Activated CD4-positive, alpha-beta T cell treated with anti-CD3 and anti-CD28 coated beads, Interleukin-2, amount 50 U/mL, for 1 hour (primary cell): ENCODE data around the gene NOS1.
A peak's percentile ranks its signal among the peaks of the same experiment; 100 is the strongest.
"Not testable (repeated sequence)": the region's sequence is repeated elsewhere in the genome, so short reads cannot be mapped to it uniquely, and the experiment has no call there.

Source experiments
- DNase-seq: peaks from one replicate; pipeline ENCODE4 v3.0.0-alpha.2; 2020

Gene NOS1

GRCh38 chr12:117202033-117202432 lies 159.4 kb downstream of the NOS1 start:
- DNase-seq, result no peak

DNA sequence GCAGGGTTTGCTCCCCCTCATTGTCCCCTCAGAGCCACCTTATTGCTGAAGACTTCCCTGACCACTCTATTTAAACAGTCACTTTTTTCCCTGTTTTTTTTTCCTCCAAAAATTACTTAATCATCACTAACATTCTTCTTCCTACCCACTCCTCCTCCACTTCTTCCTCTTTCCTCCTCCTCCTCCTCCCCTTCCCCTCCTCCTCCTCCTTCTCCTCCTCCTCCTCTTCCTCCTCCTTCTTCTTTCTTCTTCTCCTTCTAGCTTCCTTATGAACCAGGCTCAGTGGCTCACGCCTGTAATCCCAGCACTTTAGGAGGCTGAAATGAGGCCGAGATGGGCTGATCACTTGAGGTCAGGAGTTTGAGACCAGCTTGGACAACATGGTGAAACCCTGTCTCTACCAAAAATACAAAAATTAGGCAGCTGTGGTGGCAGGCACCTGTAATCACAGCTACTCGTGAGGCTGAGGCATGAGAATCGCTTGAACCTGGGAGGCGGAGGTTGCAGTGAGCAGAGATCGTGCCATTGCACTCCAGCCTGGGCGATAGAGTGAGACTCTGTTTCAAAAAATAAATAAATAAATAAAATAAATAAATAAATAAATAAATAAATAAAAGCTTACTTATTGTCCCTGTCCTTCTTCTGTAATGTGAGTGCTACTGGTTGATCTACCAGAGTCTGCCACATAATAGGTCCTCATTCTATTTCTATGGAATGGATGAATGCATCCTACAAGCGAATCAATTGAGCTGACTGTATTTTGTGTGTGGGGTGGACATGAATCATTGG lies 161.3 kb downstream of the NOS1 start:
- not testable (repeated sequence) for DNase-seq

DNA sequence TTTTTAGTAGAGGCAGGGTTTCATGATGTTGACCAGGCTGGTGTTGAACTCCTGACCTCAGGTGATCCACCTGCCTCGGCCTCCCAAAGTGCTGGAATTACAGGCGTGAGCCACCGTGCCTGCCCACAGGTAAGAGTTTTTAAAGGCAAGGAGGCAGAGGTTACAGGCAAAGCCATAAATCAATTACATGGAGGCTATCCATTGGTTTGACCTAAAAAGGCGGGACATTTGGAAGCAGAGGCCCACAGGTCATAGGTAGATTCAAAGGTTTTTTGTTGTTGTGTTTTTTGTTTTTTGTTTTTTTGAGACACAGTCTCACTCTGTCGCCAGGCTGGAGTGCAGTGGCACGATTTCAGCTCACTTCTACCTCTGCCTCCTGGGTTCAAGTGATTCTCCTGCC lies 165.1 kb downstream of the NOS1 start:
- not testable (repeated sequence) for DNase-seq

- not testable (repeated sequence) for DNase-seq
Measured at GRCh38 chr12:117195027-117195426, 166.4 kb downstream of the NOS1 start.

DNA sequence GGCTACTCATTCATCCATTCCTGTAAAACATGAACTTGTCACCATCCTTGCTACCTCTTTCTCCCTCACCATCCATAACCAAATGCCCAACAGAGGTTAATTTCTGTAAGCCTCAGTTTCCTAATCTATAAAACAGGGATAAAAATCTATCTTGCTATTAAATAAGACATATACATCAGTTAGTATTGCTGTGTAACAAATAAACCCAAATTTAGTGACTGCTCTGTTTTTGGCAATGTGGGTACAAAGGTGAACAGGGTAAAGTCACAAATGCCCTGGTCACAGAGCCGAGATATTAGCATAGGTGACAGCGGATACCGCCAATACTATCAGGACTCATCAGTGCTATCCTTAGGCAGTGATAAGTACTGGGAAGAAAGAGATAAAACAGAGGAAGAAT lies 167.5 kb downstream of the NOS1 start:
- DNase-seq, result no peak

GRCh38 chr12:117192581-117192980 lies 168.8 kb downstream of the NOS1 start:
- DNase-seq, result not testable (repeated sequence)

DNA sequence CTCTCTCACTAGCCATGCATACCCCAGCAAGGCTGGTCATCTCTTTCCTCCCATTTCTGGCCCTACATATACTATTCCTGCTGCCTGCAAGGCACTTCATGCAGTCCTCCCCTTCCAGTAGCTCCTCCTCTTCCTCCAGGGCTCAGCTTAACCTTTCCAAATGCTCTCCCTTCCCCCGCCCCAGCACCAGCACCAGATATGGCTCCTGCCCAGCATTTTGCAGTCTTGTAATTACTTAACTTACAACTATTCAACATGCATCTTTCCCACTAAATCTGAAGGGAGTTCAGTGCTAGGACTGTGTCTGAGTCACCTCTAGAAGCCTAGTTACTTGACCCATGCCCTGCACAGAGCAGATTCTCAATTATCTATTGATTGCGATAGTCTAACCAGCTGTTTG lies 169.4 kb downstream of the NOS1 start:
- DNase-seq, result no peak

GRCh38 chr12:117190210-117190781 lies 171.1 kb downstream of the NOS1 start, which contains the start of gene FBXO21:
Gene FBXO21 (minus strand): TSS chr12:117190470. CDS start chr12:117190456, 14 bp downstream.
- DNase-seq, result peak; percentile 93

DNA sequence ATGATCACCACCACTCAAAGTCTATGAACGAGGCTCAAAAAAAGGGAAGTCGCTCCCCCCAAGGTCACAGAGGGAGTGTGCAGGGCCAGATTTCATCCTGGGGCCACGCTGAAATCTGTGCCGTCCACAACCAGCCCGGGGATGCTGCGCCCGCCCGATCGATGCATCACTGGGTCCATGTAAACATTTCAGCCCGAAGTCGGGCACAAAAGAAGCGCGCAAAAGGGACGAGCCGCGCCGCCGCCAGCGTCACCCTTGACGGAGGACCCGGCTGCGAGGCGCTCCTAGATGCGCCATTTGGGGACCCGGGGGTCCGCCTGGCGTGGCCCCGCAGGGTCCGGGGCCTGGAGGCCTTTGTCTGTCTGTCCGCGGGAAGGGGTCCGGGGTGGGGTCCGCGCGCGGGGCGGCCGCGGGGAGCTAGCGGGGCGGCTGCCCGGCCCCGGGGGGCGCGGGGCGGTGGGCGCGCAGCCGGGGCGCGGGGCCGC lies 171.7 kb downstream of the NOS1 start:
- peak; percentile 40 for DNase-seq

DNA sequence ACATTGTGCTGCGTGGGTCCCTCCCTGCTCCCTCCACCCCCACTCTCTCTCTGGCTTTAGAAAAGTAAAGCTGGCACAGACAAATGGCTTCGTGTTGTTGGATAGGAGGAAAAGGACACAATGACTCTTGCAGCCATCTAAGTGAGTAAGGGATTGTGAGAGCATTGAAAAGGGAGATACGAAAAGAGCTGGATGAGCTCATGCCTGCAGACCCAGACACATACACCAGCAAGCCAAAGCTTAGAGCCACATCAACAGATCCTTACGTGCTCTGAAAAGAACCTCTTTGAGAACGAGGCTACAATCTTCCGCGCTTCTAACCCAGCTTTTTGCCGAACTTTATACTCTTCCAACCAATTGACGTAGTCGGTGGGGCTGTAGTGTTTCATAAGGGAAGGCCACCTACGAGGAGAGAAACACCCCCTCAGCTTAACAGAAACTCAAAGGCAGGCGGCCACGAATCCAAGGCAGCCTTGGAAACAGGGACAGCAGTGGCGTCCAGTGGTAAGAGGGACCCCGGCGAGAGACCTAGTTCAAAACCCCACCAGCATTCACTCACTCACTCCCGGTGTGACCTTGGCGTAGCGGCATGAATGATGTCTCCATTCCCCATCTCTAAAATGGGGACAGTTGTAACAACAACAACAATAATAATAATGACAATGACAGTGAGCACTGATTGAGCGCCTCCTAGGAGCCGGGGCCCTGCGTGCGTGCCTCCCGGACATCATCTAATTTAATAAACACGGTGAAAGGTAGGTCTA lies 172.3 kb downstream of the NOS1 start:
- no peak for DNase-seq

DNA sequence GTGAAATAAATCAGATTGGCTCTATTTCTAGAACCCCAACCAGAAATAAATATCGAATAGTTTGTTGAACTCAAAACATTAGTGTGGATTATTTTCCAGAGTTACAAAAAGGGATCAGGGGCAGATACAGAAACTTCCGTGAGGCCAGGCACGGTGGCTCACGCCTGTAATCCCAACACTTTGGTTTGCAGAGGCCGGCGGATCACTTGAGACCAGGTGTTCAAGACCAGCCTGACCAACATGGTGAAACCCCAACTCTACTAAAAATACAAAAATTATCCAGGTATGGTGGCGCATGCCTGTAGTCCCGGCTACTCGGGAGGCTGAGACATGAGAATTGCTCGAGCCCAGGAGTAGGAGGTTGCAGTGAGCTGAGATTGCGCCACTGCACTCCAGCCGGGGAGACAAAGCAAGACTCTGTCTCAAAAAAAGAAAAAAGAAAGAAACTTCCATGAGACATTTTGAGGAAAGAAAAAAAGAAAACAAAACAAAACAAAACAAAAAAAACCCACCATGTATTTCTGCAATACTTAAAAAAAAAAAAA lies 173.2 kb downstream of the NOS1 start:
- DNase-seq, result no peak

DNA sequence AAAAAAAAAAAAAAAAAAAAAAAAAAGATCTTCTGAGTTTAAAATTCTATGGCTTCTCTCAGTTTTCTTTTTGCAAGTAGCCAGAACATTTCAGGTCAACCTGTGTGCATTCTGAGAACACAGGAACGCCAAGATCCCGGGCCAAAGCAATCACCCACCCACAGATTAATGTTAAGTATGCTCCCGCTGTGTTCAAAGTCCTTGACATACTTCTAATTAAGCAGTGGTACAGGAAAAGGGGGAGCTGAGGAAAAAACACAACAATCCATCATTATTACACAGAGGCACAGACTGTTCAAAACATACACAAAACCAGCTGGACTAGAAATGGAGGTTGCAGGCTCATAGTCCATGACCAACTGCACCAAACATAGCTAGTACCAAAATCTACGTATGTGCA lies 174.0 kb downstream of the NOS1 start:
- no peak for DNase-seq

DNA sequence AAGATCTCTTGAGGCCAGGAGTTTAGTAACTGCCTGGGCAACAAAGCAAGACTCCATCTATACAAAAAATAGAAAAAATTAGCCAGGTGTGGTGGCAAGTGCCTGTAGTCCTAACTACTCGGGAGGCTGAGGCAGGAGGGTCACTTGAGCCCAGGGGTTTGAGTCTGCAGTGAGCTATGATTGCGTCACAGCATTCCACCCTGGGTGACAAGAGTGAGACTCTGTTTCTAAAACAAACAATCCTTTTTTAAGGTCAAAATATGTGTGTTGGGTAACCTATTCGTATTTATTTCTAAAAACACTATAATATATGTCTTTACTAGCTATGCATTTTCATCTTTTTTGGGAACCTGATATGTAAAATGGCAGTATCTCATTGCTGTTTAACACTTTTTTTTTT lies 178.6 kb downstream of the NOS1 start:
- DNase-seq, result no peak

DNA sequence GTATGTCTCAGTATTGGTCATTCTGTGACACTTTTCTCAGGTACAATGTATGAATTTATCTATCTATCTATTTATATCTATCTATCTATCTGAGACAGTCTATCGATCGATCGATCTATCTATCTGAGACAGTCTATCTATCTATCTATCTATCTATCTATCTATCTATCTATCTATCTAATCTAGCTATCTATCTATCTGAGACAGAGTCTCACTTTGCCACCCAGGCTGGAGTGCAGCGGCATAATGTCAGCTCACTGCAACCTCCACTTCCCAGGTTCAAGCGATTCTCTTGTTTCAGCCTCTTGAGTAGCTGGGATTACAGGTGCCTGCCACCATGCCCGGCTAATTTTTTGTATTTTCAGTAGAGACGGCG lies 180.0 kb downstream of the NOS1 start:
- not testable (repeated sequence) for DNase-seq

DNA sequence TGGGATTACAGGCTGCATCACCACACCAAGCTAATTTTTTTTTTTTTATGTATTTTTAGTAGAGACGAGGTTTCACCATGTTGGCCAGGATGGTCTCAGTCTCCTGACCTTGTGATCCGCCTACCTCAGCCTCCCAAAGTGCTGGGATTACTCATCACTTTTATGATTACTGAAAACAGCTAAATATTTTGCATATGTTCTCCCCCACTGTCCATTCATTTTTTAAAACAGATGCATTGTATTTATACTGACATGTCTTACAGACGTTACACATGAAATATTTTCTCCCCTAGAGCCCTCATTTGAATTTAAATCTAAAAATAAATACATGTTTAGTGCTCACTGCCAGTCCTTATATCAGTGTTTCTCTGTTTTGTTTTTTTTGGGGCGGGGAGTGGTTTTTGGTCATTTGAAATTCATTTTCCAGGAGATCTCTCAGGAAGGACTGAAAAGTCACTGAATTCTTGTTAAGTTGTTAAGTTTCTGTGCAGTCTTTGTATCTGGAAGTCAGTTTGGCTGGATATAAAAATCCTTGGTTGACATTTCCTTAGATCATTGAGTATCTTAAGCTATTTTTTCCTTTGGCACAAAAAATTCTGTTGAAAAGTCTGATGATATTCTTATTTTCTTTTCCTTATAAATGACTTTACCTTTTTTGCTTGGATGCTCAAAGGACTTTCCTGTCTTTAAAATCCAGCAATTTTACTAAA lies 180.5 kb downstream of the NOS1 start:
- no peak for DNase-seq

- DNase-seq, result no peak
Measured at GRCh38 chr12:117178745-117179144, 182.7 kb downstream of the NOS1 start.

DNA sequence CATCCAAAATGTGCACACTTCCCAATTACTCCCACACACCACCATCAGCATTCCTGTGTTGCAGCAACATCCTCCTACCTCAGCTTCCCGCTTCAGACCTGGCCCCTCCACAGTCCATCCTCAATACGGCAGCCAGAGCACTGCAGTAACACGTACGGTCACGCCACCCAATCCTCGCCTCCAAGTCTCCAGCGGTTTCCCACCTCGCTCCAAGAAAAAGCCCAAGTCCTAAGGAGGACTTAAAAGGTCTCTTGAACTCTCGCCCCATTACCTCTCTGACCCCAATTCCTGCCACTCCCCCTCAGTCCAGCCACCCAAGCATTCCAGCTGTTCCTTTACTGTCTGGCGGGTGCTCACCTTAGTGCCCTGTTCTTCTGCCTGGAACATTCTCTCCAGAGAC lies 183.1 kb downstream of the NOS1 start:
- no peak for DNase-seq

DNA sequence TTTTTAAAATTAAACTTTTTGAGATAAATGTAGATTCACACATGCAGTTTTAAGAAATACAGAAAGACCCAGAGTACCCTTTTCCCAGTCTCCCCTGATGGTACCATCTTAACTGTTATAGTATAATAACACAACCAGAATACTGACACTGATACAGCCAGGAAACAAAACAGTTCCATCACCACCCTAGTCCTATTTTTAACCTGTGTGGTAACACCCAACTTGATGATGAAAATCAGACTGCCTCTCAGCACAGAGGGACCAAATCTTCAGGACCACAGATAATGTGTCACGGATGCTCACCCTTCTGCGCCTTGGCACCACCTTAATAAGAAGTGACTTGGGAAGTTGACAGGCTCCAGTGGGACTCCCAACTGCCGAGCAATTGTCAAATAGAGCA lies 189.3 kb downstream of the NOS1 start:
- no peak for DNase-seq

DNA sequence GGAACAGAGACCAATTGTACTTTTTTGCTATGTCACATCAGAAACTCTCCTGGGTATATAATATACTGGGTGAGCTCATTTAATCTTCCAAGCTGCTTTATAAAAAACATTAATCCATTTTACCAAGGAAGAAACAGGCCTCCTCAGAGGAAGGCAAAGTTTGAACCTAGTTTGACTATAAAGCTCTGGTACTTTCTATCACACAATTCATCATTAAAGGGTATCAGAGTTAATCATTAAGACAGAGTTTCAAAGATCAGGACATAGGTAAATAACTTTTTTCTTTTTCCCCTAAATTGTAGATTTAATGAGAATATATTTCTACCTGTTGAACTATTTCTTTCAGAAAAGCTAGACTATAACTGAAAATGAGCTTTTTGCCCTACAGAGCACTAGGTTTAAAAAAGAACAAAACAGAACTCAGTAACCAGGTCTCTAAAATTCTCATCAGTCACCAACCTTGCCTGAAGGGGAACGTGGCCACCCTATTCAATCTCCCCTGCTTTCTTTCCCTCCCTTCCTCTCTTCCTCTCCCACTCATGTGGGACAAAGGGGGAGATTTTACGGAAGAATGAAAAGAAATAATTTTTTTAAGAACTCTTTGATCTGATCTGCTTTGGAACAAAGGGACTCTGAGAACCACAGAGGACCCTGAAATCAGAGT lies 189.8 kb downstream of the NOS1 start:
- no peak for DNase-seq

DNA sequence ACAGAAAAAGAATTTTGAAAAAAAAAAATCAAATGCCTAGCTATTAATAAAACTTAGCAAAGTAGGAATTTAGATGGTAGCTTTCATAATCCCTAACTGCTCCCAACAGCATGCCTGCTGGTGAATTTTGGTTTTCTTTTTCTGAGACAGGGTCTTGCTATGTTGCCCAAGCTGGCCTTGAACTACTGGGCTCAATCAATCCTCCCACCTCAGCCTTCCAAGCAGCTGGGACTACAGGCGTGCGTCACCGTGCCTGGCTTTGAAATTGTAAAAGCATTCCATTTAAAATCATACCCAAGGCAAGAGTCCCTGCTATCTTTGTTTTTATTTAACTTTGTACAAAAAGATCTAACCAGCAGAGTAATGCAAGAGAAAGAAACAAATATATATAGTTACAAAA lies 191.9 kb downstream of the NOS1 start:
- DNase-seq, result no peak

- DNase-seq, result no peak
Measured at GRCh38 chr12:117168976-117169375, 192.4 kb downstream of the NOS1 start.

GRCh38 chr12:117167769-117168168 lies 193.7 kb downstream of the NOS1 start:
- no peak for DNase-seq
